GM19452 (cell line): ENCODE data around the gene DUT.
"Not testable (repeated sequence)": the region's sequence is repeated elsewhere in the genome, so short reads cannot be mapped to it uniquely, and the experiment has no call there.

Experiments
- ATAC-seq: cut with Tn5 transposase; IDR thresholded peaks from one replicate; pipeline ENCODE4 v1.9.1; 2021; ENCODE audit not compliant: unreplicated experiment

Gene DUT

GRCh38 chr15:48326180-48326579, 5.0 kb upstream of the DUT start:
- ATAC-seq = not testable (repeated sequence)

DNA sequence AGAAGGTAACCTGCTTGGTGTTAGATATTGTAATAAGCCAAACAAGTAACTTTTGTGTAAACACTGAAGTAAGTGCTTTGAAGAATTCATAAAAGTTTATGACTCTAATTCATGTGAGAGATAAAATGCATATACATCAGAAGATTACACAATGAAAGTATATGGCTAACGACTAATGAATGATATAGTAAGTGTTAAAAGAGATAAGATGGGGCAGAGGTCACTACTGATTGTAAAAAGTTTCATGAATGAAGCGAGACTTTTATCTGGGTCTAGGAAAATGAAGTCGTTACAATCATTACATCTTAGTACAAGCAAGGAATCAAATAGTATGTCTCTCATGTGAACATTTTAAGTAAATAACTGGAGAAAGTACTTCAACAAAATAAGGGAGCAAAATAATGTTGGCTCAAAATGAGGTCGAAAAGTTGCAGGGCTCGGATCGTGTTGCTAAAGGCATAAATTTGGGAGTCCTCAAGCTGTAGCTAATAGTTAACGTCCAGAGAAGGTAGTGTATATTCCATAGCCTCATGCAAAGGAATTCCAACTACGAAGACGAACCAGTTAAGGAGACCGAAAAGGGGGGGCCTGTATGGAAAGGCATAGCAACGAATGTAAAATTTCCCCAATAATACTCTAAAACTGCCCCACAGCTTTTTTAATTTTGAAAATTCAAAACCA, 984 bp upstream of the DUT start:
- no peak for ATAC-seq

GRCh38 chr15:48331796-48332641, 790 bp downstream of the DUT start:
- ATAC-seq = peak; percentile 43

DNA sequence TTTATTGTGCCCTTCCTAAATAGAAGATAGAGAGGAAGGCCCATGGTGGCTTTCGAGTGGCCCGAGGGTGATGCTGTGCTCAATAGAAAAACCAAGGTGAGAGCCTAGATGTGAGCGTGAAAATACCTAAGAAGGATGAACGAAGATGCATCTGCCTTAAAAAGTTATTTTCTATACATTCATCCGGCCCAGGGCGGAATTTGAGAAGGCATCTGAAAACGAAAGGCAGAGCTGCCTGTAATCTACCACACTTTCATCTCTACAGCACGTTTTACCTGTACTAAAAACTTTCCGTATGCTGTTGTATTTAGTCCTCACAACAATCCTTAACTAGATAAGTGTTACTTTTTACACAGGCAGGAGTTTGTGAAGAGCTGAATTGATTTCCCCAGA, 1.4 kb downstream of the DUT start:
- ATAC-seq = no peak

DNA sequence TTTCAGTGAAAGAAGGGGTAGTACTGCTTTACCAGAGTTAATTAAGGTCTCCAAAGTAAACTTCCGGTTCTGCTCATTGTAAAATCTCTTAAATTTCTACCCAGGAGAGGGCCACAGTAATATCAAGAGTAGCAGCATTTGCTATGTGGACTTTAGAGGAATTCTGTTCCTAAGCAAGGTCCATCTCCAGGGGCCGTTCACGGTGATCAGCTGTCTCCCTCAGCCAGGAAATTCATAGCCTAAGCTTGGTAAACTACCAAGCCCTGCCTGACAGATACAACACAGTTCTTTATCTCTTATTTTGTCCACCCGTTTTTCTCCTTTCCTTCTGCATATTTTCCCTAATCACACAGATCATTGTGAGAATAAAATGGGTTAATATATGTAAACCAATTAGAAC, 2.3 kb downstream of the DUT start:
- ATAC-seq = no peak

GRCh38 chr15:48334260-48334659, 3.0 kb downstream of the DUT start:
- no peak for ATAC-seq

DNA sequence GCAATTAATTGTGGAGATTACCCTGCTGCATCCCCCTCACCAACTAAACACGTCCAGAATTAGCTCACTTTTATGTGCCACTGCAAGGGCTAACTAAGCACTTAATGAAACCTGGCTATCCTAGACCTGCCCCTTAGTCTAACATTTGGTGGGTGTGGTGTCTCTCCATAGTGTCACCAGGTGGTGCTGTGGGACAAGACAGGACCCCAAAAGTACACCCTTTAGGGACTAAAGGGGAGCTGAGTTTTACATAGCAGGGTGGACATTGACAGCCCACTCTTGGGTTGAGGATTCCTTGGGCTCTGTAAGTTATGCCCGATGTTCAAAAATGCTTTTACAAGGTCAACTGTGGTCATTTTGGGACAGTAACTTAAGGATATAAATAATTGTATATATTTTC, 5.7 kb downstream of the DUT start:
- no peak for ATAC-seq

GRCh38 chr15:48337607-48338006, 6.4 kb downstream of the DUT start:
- ATAC-seq = no peak

GRCh38 chr15:48340111-48340510, 8.9 kb downstream of the DUT start:
- ATAC-seq = no peak

GRCh38 chr15:48343865-48344264, 12.6 kb downstream of the DUT start:
- ATAC-seq = no peak

DNA sequence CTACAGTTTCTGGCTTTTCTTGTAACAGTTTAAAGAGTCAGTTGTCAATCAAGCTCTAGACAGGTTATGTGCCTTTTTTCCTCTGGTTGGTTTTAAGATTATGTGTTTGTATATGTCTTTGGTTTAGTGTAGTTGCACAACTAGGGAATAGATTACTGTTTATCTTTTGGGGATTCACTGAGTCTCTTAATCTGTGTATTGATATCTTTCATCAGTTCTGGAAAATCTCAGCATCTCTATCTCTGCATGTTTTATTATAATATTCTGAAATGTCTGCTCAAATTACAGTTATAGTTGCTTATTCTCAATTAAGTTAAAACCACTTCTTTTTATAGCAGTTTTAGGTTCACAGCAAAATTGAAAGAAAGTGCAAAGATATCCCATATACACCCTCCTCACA, 14.3 kb downstream of the DUT start:
- no peak for ATAC-seq

- ATAC-seq = peak; percentile 64
Measured at GRCh38 chr15:48352474-48353072, 21.3 kb downstream of the DUT start.

- ATAC-seq = no peak
Measured at GRCh38 chr15:48354694-48355303, 23.6 kb downstream of the DUT start.

- peak; percentile 73 for ATAC-seq
Measured at GRCh38 chr15:48355377-48355776, 24.1 kb downstream of the DUT start.

- no peak for ATAC-seq
Measured at GRCh38 chr15:48358229-48359152, 27.3 kb downstream of the DUT start.

- ATAC-seq = no peak
Measured at GRCh38 chr15:48360841-48361240, 29.6 kb downstream of the DUT start.

- no peak for ATAC-seq
Measured at GRCh38 chr15:48361685-48362084, 30.5 kb downstream of the DUT start.

- no peak for ATAC-seq
Measured at GRCh38 chr15:48363474-48363873, 32.2 kb downstream of the DUT start.

DNA sequence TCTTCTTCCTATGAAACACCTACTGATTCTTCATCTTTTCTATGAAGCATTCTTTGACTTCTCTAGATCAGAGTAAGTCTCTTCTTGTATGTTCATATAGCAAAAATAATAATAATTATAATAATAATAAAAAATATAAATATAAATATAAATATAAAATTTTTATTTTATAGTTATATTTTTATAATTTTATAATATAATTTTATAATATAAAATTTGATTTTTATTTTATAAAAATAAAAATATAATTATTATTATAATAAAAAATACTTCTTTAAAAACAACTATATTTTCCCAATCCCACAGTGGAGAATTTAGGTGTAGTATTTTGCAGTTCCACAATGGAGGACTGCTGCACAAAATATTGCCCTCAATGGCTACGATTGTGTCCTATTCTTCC, 34.3 kb downstream of the DUT start:
- no peak for ATAC-seq

DNA sequence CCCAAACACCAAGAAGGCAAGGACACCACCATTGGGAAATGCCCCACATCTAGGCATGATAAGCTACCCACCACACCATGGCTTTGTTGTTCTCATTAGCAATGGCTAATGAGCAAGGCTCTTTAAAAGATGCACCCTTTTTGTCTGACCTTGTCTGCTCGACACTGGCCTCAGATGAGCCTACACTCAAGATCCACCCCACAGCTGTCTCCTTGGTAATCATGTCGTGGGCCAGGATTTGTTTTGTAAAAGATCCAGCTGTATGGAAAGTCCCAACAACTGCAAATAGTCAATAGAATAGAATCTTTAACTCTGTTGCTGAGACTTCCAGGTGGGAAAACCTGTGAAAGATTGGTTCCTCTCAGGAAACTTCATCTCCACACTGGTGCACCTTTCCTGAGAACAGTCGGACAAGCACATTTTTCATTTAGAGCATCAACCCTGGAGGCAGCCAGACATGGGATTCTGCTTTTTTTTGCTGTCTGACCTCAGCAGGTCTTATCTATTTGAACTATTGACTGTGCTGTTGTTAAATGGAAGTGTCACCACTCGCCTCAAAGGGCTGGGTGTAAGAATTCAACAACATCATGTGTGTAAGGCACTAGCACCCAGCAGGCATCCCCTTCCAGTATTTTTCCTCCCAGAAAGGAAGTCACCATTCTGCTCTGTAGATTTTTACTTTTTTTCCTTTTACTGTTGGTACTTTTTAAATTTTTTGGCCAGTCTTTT, 35.5 kb downstream of the DUT start:
- ATAC-seq = no peak
